HepG2 (cell line): Measurements from ENCODE around the gene SIRPA. TPM values are rescaled to one million over a fixed set of nuclear protein-coding genes. Genes with fewer than 3 reads are reported as not detected.

ENCODE experiments used
- ATAC-seq: fragments of 200-7000 bp; cut with Tn5 transposase; 3 replicates; pipeline ENCODE4 v1.9.1; 2020; ENCODE audit warnings: mild to moderate bottlenecking, moderate library complexity
- BruUV-seq: library from RNA; stranded (reverse); fragments of 400-500 nt; replicated peaks from 2 replicates; lab custom pipeline; 2021; lab: Mats Ljungman, UMichigan
- CTCF ChIA-PET: fragments of 300-600 bp; formaldehyde crosslinking; extraction: SDS; loops from one replicate; lab custom pipeline; 2021; ENCODE audit warnings: low total read pairs, inconsistent platforms, low intra/inter-chr PET ratio; lab: Yijun Ruan, JAX
- POLR2A ChIA-PET: fragments of 350-600 bp; sonication (Branson Sonifier 250); formaldehyde crosslinking; loops from one replicate; lab custom pipeline; 2020; ENCODE audit warnings: antibody characterized with exemption, inconsistent platforms; lab: Yijun Ruan, JAX
- DNase-seq: peaks from one replicate; pipeline ENCODE4 v3.0.0-alpha.2; 2015; ENCODE audit warnings: low spot score
- FAIRE-seq: peaks from 3 replicates; lab custom pipeline; 2011; peaks lifted over from hg19 to GRCh38; lab: Jason Lieb, UNC
- H2AFZ ChIP-seq: one replicate; pipeline ENCODE4 v1.6.1; 2011; ENCODE audit warnings: low read length, inconsistent platforms
- H3K27ac ChIP-seq: fragments of 300-600 bp; 3 replicates; pipeline ENCODE4 v1.8.0; 2011; ENCODE audit warnings: mixed run types, mild to moderate bottlenecking, mixed read lengths, low read length, inconsistent platforms; ENCODE audit not compliant: insufficient read depth; ENCODE audit errors: extremely low read length
- H3K27me3 ChIP-seq, 2 experiments: fragments of 200-600 bp in 1 of 2; 2 replicates in 1 of 2; 3 replicates in 1 of 2; pipeline versions ENCODE4 v1.6.0 to v1.8.0; 2011; ENCODE audit warnings: low read length in 2 of 2, mild to moderate bottlenecking in 2 of 2, moderate library complexity in 2 of 2, inconsistent platforms in 1 of 2; ENCODE audit not compliant: insufficient read depth in 2 of 2, control insufficient read depth in 1 of 2
- H3K36me3 ChIP-seq, 2 experiments: fragments of 200-600 bp in 1 of 2; replicated peaks in 1 of 2; 2 replicates in 1 of 2; 3 replicates in 1 of 2; pipeline versions ENCODE4 v1.5.1 to v1.8.0; 2011; ENCODE audit warnings: low read length in 2 of 2, inconsistent platforms in 1 of 2; ENCODE audit not compliant: insufficient read depth in 2 of 2, control insufficient read depth in 1 of 2
- H3K4me1 ChIP-seq: 2 replicates; pipeline ENCODE4 v1.5.1; 2012; ENCODE audit warnings: low read length, inconsistent platforms; ENCODE audit not compliant: insufficient read depth
- H3K4me2 ChIP-seq: 2 replicates; pipeline ENCODE4 v1.6.0; 2011; ENCODE audit warnings: low read depth, low read length, inconsistent platforms
- H3K4me3 ChIP-seq, 3 experiments: fragments of 200-600 bp in 1 of 3; sonication (generic), shearing (Covaris generic) in 1 of 3; replicated peaks in 1 of 3; 2 replicates each; pipeline ENCODE4 v1.5.1; 2011 to 2016; ENCODE audit warnings: low read length in 3 of 3, inconsistent platforms in 2 of 3, low read depth in 2 of 3, mild to moderate bottlenecking in 2 of 3, control low read depth in 1 of 3, mixed read lengths in 1 of 3; ENCODE audit not compliant: insufficient read depth in 1 of 3
- H3K79me2 ChIP-seq: one replicate; pipeline ENCODE4 v1.6.1; 2011; ENCODE audit warnings: low read length, inconsistent platforms; ENCODE audit not compliant: insufficient read depth
- H3K9ac ChIP-seq: 2 replicates; pipeline ENCODE4 v1.6.0; 2011; ENCODE audit warnings: mild to moderate bottlenecking, low read depth, low read length, inconsistent platforms; ENCODE audit not compliant: insufficient read depth
- H3K9me3 ChIP-seq: 2 replicates; pipeline ENCODE4 v1.5.1; 2012; ENCODE audit warnings: mild to moderate bottlenecking, low read length
- H4K20me1 ChIP-seq: 2 replicates; pipeline ENCODE4 v1.6.0; 2011; ENCODE audit warnings: inconsistent platforms, mild to moderate bottlenecking, low read length, moderate library complexity; ENCODE audit not compliant: insufficient read depth
- BCL6 ChIP-seq: IDR thresholded peaks from 2 replicates; pipeline ENCODE4 v1.6.1; 2016; ENCODE audit warnings: missing genetic modification reagents, missing compliant biosample characterization
- CBX1 ChIP-seq: IDR thresholded peaks from one replicate; pipeline ENCODE4 v1.6.1; 2016; ENCODE audit warnings: antibody characterized with exemption, low read depth
- CEBPB ChIP-seq: IDR thresholded peaks from 2 replicates; pipeline ENCODE4 v1.6.1; 2011; ENCODE audit warnings: low read depth, low read length, improper control_type of control experiment, borderline replicate concordance
- ELF4 ChIP-seq: sonication (generic); formaldehyde crosslinking; IDR thresholded peaks from 2 replicates; pipeline ENCODE4 v1.5.0; 2020; ENCODE audit warnings: missing genetic modification reagents, mild to moderate bottlenecking, moderate library complexity, borderline replicate concordance
- FOXJ3 ChIP-seq: sonication (generic); formaldehyde crosslinking; IDR thresholded peaks from 2 replicates; pipeline ENCODE4 v1.4.0; 2020; ENCODE audit warnings: missing genetic modification reagents, mild to moderate bottlenecking, borderline replicate concordance
- FOXK2 ChIP-seq: fragments of 450-650 bp; IDR thresholded peaks from 2 replicates; pipeline ENCODE4 v1.6.1; 2016
- NONO ChIP-seq, 2 experiments: fragments of 450-650 bp in 1 of 2; sonication (generic) in 1 of 2; formaldehyde crosslinking in 1 of 2; IDR thresholded peaks in 1 of 2; conservative IDR thresholded peaks in 1 of 2; 2 replicates each; pipeline versions ENCODE4 v1.6.1 to v1.8.0; 2017 to 2022; ENCODE audit warnings: mild to moderate bottlenecking in 1 of 2, missing genetic modification reagents in 1 of 2, moderate library complexity in 1 of 2
- RBFOX2 ChIP-seq: fragments of 200-400 bp; formaldehyde crosslinking; IDR thresholded peaks from 2 replicates; pipeline ENCODE4 v1.6.1; 2017; ENCODE audit warnings: low read depth, mild to moderate bottlenecking, low read length
- RBM39 ChIP-seq: fragments of 200-400 bp; formaldehyde crosslinking; IDR thresholded peaks from one replicate; pipeline ENCODE4 v1.6.1; 2018; ENCODE audit warnings: antibody characterized with exemption, mild to moderate bottlenecking, low read depth, low read length; ENCODE audit not compliant: poor library complexity, severe bottlenecking
- SP2 ChIP-seq: sonication (generic); formaldehyde crosslinking; IDR thresholded peaks from 2 replicates; pipeline ENCODE4 v1.5.1; 2020; ENCODE audit warnings: mild to moderate bottlenecking, missing genetic modification reagents
- ZNF333 ChIP-seq: sonication (generic); formaldehyde crosslinking; IDR thresholded peaks from 2 replicates; pipeline ENCODE4 v1.4.0; 2020; ENCODE audit warnings: mild to moderate bottlenecking, missing genetic modification reagents, borderline replicate concordance
- ZNF777 ChIP-seq: sonication (generic); formaldehyde crosslinking; IDR thresholded peaks from 2 replicates; pipeline ENCODE4 v1.4.0; 2020; ENCODE audit warnings: missing genetic modification reagents
- whole genome bisulfite sequencing: methylation state at CpG from one replicate; pipeline ENCODE4 v1.1.6; 2017; ENCODE audit warnings: low lambda C conversion rate; 5-methylcytosine and 5-hydroxymethylcytosine counted together
- in situ Hi-C: cut with HindIII; loops from 2 replicates; pipeline ENCODE4 v1.10.0; 2017; ENCODE audit warnings: low pct_unique_long_range_greater_than_20kb; ENCODE audit not compliant: extremely low pct_ligation_motif_present
- intact Hi-C: fragments of 100-400 bp; cut with micrococcal nuclease; formaldehyde crosslinking; loops from one replicate; pipeline ENCODE4 v1.10.0; 2022; ENCODE audit not compliant: unreplicated experiment
- polyA plus RNA-seq, 8 experiments: library from polyadenylated mRNA; depleted of rRNA in 3 of 8; stranded (reverse) in 7 of 8; unstranded in 1 of 8; fragments of >200 nt; fragmentation: Illumina TruSeq in 4 of 8; extraction: Trizol in 4 of 8; gene quantifications; 2 replicates each; pipeline versions ENCODE4 v1.2.1 to v1.2.3, GENCODE V29; 2011 to 2016; ENCODE audit warnings: low read depth in 4 of 8, missing spikeins in 1 of 8, mixed read lengths in 1 of 8; ENCODE audit not compliant: insufficient read depth in 1 of 8
- total RNA-seq, 5 experiments: library from RNA; depleted of rRNA; stranded (reverse); fragments of >200 nt; fragmentation: Illumina TruSeq; extraction: Trizol; gene quantifications; 2 replicates each; pipeline ENCODE4 v1.2.3, GENCODE V29; 2016; ENCODE audit warnings: low read depth in 1 of 5
- TF ChIP-seq, protein P1 (sequence below): sonication (generic); formaldehyde crosslinking; IDR thresholded peaks from 2 replicates; pipeline ENCODE4 v1.9.0; 2021; ENCODE audit warnings: missing genetic modification reagents, borderline replicate concordance
- TF ChIP-seq, protein P2 (sequence below): sonication (generic); formaldehyde crosslinking; IDR thresholded peaks from 2 replicates; pipeline ENCODE4 v1.8.0; 2023; ENCODE audit warnings: mild to moderate bottlenecking, missing genetic modification reagents
- TF ChIP-seq, protein P3 (sequence below): sonication (generic); formaldehyde crosslinking; IDR thresholded peaks from 2 replicates; pipeline ENCODE4 v1.5.0; 2020; ENCODE audit warnings: missing genetic modification reagents
- TF ChIP-seq, protein P4 (sequence below): IDR thresholded peaks from 2 replicates; pipeline ENCODE4 v1.6.1; 2016; ENCODE audit warnings: missing compliant biosample characterization, missing genetic modification reagents, borderline replicate concordance

SIRPA gene
- total and polyA plus RNA-seq, 2 of the 13 experiments (the other 11 are each of a cell fraction or from before 2014, with no cell fraction given): 7.2 to 17.6 TPM

DNA sequence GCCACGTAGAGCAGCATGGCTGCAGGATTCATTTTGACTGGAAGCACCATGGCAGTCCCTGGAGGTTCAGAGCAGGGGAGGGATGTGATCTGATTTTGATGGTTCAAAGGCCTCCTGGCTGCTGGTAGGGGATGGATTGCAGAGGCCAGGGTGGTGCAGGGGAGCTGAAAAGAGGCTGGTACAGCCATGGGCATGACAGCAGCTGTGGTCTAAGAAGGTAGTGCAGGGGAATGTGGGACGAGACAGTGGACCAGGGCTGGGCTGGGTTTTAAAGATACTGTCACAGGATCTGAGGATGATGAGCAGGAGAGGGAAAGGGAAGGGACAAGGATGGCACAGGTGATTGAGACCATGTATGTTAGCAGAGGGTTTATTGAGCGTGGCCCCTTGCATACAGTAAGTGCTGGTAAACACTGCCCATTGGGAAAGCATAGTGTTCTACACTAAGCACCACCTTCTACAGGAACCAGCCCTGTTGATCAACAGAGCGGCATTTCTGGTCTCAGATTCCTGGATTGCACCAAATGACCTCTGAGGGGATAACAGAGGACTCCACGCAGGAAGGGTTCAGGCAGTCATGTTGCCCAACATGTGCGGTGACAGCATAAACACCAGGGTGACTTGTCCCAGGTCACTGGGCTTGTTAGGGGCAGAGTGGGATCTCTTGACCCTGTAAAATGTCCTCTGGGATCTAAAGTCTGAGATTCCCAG, 14.5 kb upstream of the SIRPA start:
- peak overlapping the region; percentile 47 for H3K4me2 ChIP-seq
- H4K20me1 ChIP-seq: no peaks in the 10 kb centered on the region
- peaks cover 66% of the 10 kb centered on the region for H3K4me1 ChIP-seq
- intact Hi-C loops: no loop called here
- no peak overlapping the region for H3K4me3 ChIP-seq
- ChIA-PET CTCF (no interaction called here), POLR2A (no interaction called here)
- no peak for DNase-seq
- H3K27ac ChIP-seq: no peak overlapping the region
- WGBS: 6% methylated on average over 5 of the region's 6 CpGs
- in situ Hi-C loops: no loop called here
- no peak overlapping the region for H3K9ac ChIP-seq
- peaks cover 2 to 4% of the 10 kb centered on the region in 2 experiments; a peak in 3 of 5 replicates for H3K27me3 ChIP-seq
- no peaks in the 10 kb centered on the region for H3K9me3 ChIP-seq
- no peaks in the 10 kb centered on the region for H3K79me2 ChIP-seq
- ATAC-seq: peak; percentile 15
- H3K36me3 ChIP-seq: no peaks in the 10 kb centered on the region
- peak; percentile 77 for FAIRE-seq
- TF ChIP-seq ZNF333 (CRISPR knock-in tag) (no peak), SP2 (CRISPR knock-in tag) (0 out of 2 replicates have a peak, but pooled peaks have one; percentile 19), ZNF777 (CRISPR knock-in tag) (no peak), NONO (IDR thresholded peaks at IDR 0.05) (no peak), NONO (CRISPR knock-in tag; conservative IDR thresholded peaks at IDR 0.05) (0 out of 2 replicates have a peak, but pooled peaks have one; percentile 57), CEBPB (peak; percentile 66; the same call in 1 of the 2 replicates), ELF4 (CRISPR knock-in tag) (no peak), RBM39 (no peak), BCL6 (peak; percentile 89), RBFOX2 (no peak), CBX1 (no peak), FOXJ3 (CRISPR knock-in tag) (0 out of 2 replicates have a peak, but pooled peaks have one; percentile 27), FOXK2 (0 out of 2 replicates have a peak, but pooled peaks have one; percentile 2)
- TF ChIP-seq, protein P1, sequence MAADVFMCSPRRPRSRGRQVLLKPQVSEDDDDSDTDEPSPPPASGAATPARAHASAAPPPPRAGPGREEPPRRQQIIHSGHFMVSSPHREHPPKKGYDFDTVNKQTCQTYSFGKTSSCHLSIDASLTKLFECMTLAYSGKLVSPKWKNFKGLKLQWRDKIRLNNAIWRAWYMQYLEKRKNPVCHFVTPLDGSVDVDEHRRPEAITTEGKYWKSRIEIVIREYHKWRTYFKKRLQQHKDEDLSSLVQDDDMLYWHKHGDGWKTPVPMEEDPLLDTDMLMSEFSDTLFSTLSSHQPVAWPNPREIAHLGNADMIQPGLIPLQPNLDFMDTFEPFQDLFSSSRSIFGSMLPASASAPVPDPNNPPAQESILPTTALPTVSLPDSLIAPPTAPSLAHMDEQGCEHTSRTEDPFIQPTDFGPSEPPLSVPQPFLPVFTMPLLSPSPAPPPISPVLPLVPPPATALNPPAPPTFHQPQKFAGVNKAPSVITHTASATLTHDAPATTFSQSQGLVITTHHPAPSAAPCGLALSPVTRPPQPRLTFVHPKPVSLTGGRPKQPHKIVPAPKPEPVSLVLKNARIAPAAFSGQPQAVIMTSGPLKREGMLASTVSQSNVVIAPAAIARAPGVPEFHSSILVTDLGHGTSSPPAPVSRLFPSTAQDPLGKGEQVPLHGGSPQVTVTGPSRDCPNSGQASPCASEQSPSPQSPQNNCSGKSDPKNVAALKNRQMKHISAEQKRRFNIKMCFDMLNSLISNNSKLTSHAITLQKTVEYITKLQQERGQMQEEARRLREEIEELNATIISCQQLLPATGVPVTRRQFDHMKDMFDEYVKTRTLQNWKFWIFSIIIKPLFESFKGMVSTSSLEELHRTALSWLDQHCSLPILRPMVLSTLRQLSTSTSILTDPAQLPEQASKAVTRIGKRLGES (CRISPR knock-in tag): no peak
- TF ChIP-seq, protein P2, sequence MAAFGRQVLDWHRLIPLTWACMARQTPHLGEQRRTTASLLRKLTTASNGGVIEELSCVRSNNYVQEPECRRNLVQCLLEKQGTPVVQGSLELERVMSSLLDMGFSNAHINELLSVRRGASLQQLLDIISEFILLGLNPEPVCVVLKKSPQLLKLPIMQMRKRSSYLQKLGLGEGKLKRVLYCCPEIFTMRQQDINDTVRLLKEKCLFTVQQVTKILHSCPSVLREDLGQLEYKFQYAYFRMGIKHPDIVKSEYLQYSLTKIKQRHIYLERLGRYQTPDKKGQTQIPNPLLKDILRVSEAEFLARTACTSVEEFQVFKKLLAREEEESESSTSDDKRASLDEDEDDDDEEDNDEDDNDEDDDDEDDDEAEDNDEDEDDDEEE (CRISPR knock-in tag): no peak
- TF ChIP-seq, protein P3, sequence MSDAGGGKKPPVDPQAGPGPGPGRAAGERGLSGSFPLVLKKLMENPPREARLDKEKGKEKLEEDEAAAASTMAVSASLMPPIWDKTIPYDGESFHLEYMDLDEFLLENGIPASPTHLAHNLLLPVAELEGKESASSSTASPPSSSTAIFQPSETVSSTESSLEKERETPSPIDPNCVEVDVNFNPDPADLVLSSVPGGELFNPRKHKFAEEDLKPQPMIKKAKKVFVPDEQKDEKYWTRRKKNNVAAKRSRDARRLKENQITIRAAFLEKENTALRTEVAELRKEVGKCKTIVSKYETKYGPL (CRISPR knock-in tag): no peak
- TF ChIP-seq, protein P4, sequence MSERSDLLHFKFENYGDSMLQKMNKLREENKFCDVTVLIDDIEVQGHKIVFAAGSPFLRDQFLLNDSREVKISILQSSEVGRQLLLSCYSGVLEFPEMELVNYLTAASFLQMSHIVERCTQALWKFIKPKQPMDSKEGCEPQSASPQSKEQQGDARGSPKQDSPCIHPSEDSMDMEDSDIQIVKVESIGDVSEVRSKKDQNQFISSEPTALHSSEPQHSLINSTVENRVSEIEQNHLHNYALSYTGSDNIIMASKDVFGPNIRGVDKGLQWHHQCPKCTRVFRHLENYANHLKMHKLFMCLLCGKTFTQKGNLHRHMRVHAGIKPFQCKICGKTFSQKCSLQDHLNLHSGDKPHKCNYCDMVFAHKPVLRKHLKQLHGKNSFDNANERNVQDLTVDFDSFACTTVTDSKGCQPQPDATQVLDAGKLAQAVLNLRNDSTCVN (CRISPR knock-in tag): no peak
- no peak overlapping the region for H2AFZ ChIP-seq
- no TSS peak for BruUV-seq
